HEK293 (cell line): ENCODE results near the gene PEX26.

Source experiments
- CTCF ChIA-PET: fragments of 350-600 bp; formaldehyde crosslinking; extraction: SDS; loops from one replicate; lab custom pipeline; 2021; ENCODE audit warnings: antibody characterized with exemption; lab: Yijun Ruan, JAX
- POLR2A ChIA-PET: fragments of 300-600 bp; formaldehyde crosslinking; extraction: SDS; loops from one replicate; lab custom pipeline; 2020; ENCODE audit warnings: antibody characterized with exemption, inconsistent platforms; lab: Yijun Ruan, JAX
- H3K27ac ChIP-seq: fragments of 200-500 bp; sonication (Bioruptor generic); 2 replicates; pipeline ENCODE4 v1.5.1; 2014; ENCODE audit warnings: low read depth, low read length, control low read depth, inconsistent platforms; ENCODE audit errors: extremely low read depth
- H3K36me3 ChIP-seq, 2 experiments: fragments of 200-500 bp in 1 of 2; sonication (Bioruptor generic) in 1 of 2; 1 replicate in 1 of 2; 2 replicates in 1 of 2; pipeline ENCODE4 v1.5.1; 2014 to 2017; ENCODE audit warnings: inconsistent platforms in 2 of 2, low read length in 2 of 2; ENCODE audit not compliant: control insufficient read depth in 2 of 2, insufficient read depth in 1 of 2
- H3K4me1 ChIP-seq: fragments of 200-500 bp; sonication (Bioruptor generic); 2 replicates; pipeline ENCODE4 v1.5.1; 2014; ENCODE audit warnings: mild to moderate bottlenecking, low read length, inconsistent platforms; ENCODE audit not compliant: control insufficient read depth, insufficient read depth
- H3K4me3 ChIP-seq: 2 replicates; pipeline ENCODE4 v1.5.1; 2011; ENCODE audit warnings: low read depth, mild to moderate bottlenecking, control low read depth, low read length, moderate library complexity
- H3K9me3 ChIP-seq: fragments of 200-500 bp; sonication (Bioruptor generic); 2 replicates; pipeline ENCODE4 v1.5.1; 2014; ENCODE audit warnings: low read depth, low read length, inconsistent platforms; ENCODE audit not compliant: control insufficient read depth, insufficient read depth
- BCL6B ChIP-seq: fragments of 450-650 bp; formaldehyde crosslinking; IDR thresholded peaks from 2 replicates; pipeline ENCODE4 v1.5.1; 2017; ENCODE audit warnings: missing biosample characterization, missing genetic modification characterization
- HOXC10 ChIP-seq: sonication (generic); formaldehyde crosslinking; IDR thresholded peaks from 2 replicates; pipeline ENCODE4 v1.8.1; 2023; ENCODE audit warnings: mild to moderate bottlenecking, missing genetic modification reagents
- KLF9 ChIP-seq: fragments of 450-650 bp; formaldehyde crosslinking; IDR thresholded peaks from 2 replicates; pipeline ENCODE4 v1.5.1; 2016; ENCODE audit warnings: missing biosample characterization, missing genetic modification characterization, low read depth
- PRDM10 ChIP-seq: fragments of 450-650 bp; formaldehyde crosslinking; IDR thresholded peaks from 2 replicates; pipeline ENCODE4 v1.5.1; 2016; ENCODE audit warnings: missing biosample characterization, missing genetic modification characterization
- SCRT1 ChIP-seq: fragments of 450-650 bp; formaldehyde crosslinking; IDR thresholded peaks from 2 replicates; pipeline ENCODE4 v1.5.1; 2016; ENCODE audit warnings: missing biosample characterization, missing genetic modification characterization, borderline replicate concordance
- SETDB1 ChIP-seq: IDR thresholded peaks from one replicate; pipeline ENCODE4 v1.6.1; 2017; ENCODE audit warnings: mild to moderate bottlenecking, low read length, moderate library complexity, mixed read lengths; ENCODE audit not compliant: insufficient read length
- WT1 ChIP-seq: fragments of 450-650 bp; formaldehyde crosslinking; IDR thresholded peaks from 2 replicates; pipeline ENCODE4 v1.5.1; 2016; ENCODE audit warnings: missing biosample characterization, missing genetic modification characterization
- ZFHX2 ChIP-seq: fragments of 450-650 bp; formaldehyde crosslinking; conservative IDR thresholded peaks from 2 replicates; pipeline ENCODE4 v1.5.1; 2016; ENCODE audit warnings: missing biosample characterization, missing genetic modification characterization
- ZFP69B ChIP-seq: fragments of 450-650 bp; formaldehyde crosslinking; IDR thresholded peaks from 2 replicates; pipeline ENCODE4 v1.5.1; 2016; ENCODE audit warnings: missing biosample characterization, missing genetic modification characterization
- ZNF132 ChIP-seq: fragments of 450-650 bp; formaldehyde crosslinking; IDR thresholded peaks from 2 replicates; pipeline ENCODE4 v1.5.1; 2017; ENCODE audit warnings: missing biosample characterization, missing genetic modification characterization, borderline replicate concordance
- ZNF133 ChIP-seq: fragments of 450-650 bp; formaldehyde crosslinking; IDR thresholded peaks from 2 replicates; pipeline ENCODE4 v1.5.1; 2016; ENCODE audit warnings: missing biosample characterization, missing genetic modification characterization
- ZNF169 ChIP-seq: fragments of 450-650 bp; formaldehyde crosslinking; IDR thresholded peaks from 2 replicates; pipeline ENCODE4 v1.5.1; 2016; ENCODE audit warnings: missing biosample characterization, missing genetic modification characterization
- ZNF184 ChIP-seq: fragments of 450-650 bp; IDR thresholded peaks from 2 replicates; pipeline ENCODE4 v1.5.1; 2018; ENCODE audit warnings: missing biosample characterization, mild to moderate bottlenecking, missing genetic modification characterization
- ZNF19 ChIP-seq: fragments of 450-650 bp; formaldehyde crosslinking; IDR thresholded peaks from 2 replicates; pipeline ENCODE4; 2016; ENCODE audit warnings: missing biosample characterization, missing genetic modification characterization, low read depth
- ZNF202 ChIP-seq: fragments of 450-650 bp; formaldehyde crosslinking; IDR thresholded peaks from 2 replicates; pipeline ENCODE4 v1.5.1; 2016; ENCODE audit warnings: missing biosample characterization, missing genetic modification characterization, borderline replicate concordance
- ZNF221 ChIP-seq: fragments of 450-650 bp; formaldehyde crosslinking; IDR thresholded peaks from 2 replicates; pipeline ENCODE4 v1.5.1; 2017; ENCODE audit warnings: missing biosample characterization, missing genetic modification characterization, borderline replicate concordance
- ZNF302 ChIP-seq: fragments of 450-650 bp; formaldehyde crosslinking; IDR thresholded peaks from 2 replicates; pipeline ENCODE4 v1.5.1; 2016; ENCODE audit warnings: missing biosample characterization, missing genetic modification characterization, low read depth
- ZNF324 ChIP-seq: fragments of 450-650 bp; formaldehyde crosslinking; IDR thresholded peaks from 2 replicates; pipeline ENCODE4 v1.5.1; 2016; ENCODE audit warnings: missing biosample characterization, missing genetic modification characterization
- ZNF37A ChIP-seq: fragments of 450-650 bp; IDR thresholded peaks from 2 replicates; pipeline ENCODE4 v1.5.1; 2018; ENCODE audit warnings: missing biosample characterization, missing genetic modification characterization
- ZNF449 ChIP-seq: fragments of 450-650 bp; formaldehyde crosslinking; IDR thresholded peaks from 2 replicates; pipeline ENCODE4 v1.5.1; 2017; ENCODE audit warnings: missing biosample characterization, mild to moderate bottlenecking, missing genetic modification characterization, moderate library complexity
- ZNF501 ChIP-seq: fragments of 450-650 bp; formaldehyde crosslinking; IDR thresholded peaks from 2 replicates; pipeline ENCODE4 v1.5.1; 2016; ENCODE audit warnings: missing biosample characterization, missing genetic modification characterization
- ZNF510 ChIP-seq: fragments of 450-650 bp; formaldehyde crosslinking; IDR thresholded peaks from 2 replicates; pipeline ENCODE4 v1.5.1; 2018; ENCODE audit warnings: mild to moderate bottlenecking, missing genetic modification characterization, missing biosample characterization; ENCODE audit not compliant: insufficient replicate concordance
- ZNF585B ChIP-seq: fragments of 450-650 bp; formaldehyde crosslinking; IDR thresholded peaks from 2 replicates; pipeline ENCODE4 v1.5.1; 2016; ENCODE audit warnings: missing biosample characterization, missing genetic modification characterization
- ZNF621 ChIP-seq: fragments of 450-650 bp; formaldehyde crosslinking; IDR thresholded peaks from 2 replicates; pipeline ENCODE4 v1.5.1; 2017; ENCODE audit warnings: missing biosample characterization, missing genetic modification characterization
- ZNF629 ChIP-seq: fragments of 450-650 bp; formaldehyde crosslinking; IDR thresholded peaks from 2 replicates; pipeline ENCODE4 v1.5.1; 2017; ENCODE audit warnings: missing biosample characterization, missing genetic modification characterization
- ZNF664 ChIP-seq: fragments of 450-650 bp; formaldehyde crosslinking; IDR thresholded peaks from 2 replicates; pipeline ENCODE4 v1.5.1; 2016; ENCODE audit warnings: missing biosample characterization, missing genetic modification characterization
- ZSCAN23 ChIP-seq: fragments of 450-650 bp; formaldehyde crosslinking; IDR thresholded peaks from 2 replicates; pipeline ENCODE4 v1.5.1; 2016; ENCODE audit warnings: missing biosample characterization, missing genetic modification characterization
- ZXDB ChIP-seq: fragments of 450-650 bp; formaldehyde crosslinking; IDR thresholded peaks from 2 replicates; pipeline ENCODE4 v1.5.1; 2016; ENCODE audit warnings: missing biosample characterization, missing genetic modification characterization
- TF ChIP-seq, protein P1 (sequence below): fragments of 450-650 bp; formaldehyde crosslinking; IDR thresholded peaks from 2 replicates; pipeline ENCODE4 v1.5.1; 2016; ENCODE audit warnings: missing biosample characterization, missing genetic modification characterization
- TF ChIP-seq, protein P2 (sequence below): sonication (generic); formaldehyde crosslinking; IDR thresholded peaks from 2 replicates; pipeline ENCODE4 v1.8.1; 2022; ENCODE audit warnings: mild to moderate bottlenecking, moderate library complexity, missing genetic modification reagents
- TF ChIP-seq, protein P3 (sequence below): fragments of 450-650 bp; formaldehyde crosslinking; IDR thresholded peaks from 2 replicates; pipeline ENCODE4 v1.5.1; 2016; ENCODE audit warnings: missing biosample characterization, missing genetic modification characterization

PEX26 gene

DNA sequence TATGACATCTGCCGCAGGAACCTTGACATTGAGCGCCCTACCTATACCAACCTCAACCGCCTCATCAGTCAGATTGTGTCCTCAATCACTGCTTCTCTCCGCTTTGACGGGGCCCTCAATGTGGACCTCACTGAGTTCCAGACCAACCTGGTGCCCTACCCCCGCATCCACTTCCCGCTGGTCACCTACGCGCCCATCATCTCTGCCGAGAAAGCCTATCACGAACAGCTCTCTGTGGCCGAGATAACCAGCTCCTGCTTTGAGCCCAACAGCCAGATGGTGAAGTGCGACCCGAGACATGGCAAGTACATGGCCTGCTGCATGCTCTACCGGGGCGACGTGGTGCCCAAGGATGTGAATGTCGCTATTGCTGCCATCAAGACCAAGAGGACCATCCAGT, 48.8 kb downstream of the PEX26 start (continued):
- TF ChIP-seq ZNF449 (tag by site-specific recombination) (no peak), HOXC10 (CRISPR knock-in tag) (no peak), SETDB1 (no peak), ZNF621 (tag by site-specific recombination) (no peak), ZNF629 (no peak), ZSCAN23 (tag by site-specific recombination) (no peak), ZNF302 (tag by site-specific recombination) (no peak), ZNF132 (no peak), ZNF202 (tag by site-specific recombination) (no peak), ZFP69B (no peak), KLF9 (tag by site-specific recombination) (no peak), ZNF184 (tag by site-specific recombination) (no peak), ZXDB (tag by site-specific recombination) (no peak), ZNF169 (tag by site-specific recombination) (no peak)
- TF ChIP-seq, protein P1, sequence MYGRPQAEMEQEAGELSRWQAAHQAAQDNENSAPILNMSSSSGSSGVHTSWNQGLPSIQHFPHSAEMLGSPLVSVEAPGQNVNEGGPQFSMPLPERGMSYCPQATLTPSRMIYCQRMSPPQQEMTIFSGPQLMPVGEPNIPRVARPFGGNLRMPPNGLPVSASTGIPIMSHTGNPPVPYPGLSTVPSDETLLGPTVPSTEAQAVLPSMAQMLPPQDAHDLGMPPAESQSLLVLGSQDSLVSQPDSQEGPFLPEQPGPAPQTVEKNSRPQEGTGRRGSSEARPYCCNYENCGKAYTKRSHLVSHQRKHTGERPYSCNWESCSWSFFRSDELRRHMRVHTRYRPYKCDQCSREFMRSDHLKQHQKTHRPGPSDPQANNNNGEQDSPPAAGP (tag by site-specific recombination): no peak
- TF ChIP-seq, protein P2, sequence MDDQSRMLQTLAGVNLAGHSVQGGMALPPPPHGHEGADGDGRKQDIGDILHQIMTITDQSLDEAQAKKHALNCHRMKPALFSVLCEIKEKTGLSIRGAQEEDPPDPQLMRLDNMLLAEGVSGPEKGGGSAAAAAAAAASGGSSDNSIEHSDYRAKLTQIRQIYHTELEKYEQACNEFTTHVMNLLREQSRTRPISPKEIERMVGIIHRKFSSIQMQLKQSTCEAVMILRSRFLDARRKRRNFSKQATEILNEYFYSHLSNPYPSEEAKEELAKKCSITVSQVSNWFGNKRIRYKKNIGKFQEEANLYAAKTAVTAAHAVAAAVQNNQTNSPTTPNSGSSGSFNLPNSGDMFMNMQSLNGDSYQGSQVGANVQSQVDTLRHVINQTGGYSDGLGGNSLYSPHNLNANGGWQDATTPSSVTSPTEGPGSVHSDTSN (CRISPR knock-in tag): no peak

DNA sequence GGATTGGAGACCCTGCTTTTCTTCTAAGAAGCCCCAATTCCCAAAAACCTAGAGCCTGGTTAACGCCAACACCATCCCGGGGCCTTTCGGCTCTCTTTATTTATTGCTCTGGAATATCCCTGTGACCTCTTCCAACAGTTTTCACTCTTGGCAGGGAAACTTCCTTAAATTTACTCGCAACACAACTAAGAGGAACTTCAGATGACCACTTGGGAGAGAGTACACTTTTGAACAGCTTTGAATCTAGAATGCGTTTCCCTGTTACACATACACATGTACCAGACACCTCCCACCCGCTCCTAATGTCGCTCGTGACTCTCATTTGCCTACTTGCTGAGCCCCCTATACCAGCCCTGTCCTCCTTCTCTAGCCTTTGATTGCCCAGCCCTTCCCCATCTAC, 52.2 kb downstream of the PEX26 start:
- peaks cover 0 to 28% of the 10 kb centered on the region in 2 experiments; a peak in 1 of 3 replicates for H3K36me3 ChIP-seq
- H3K4me1 ChIP-seq: no peaks in the 10 kb centered on the region
- ChIA-PET POLR2A (no interaction called here), CTCF (interaction anchor here (1.8 kb wide), 1 partner anchor 27 kb away, joined by 6 read pairs; no protein-coding TSS in a partner anchor)
- H3K4me3 ChIP-seq: no peak overlapping the region
- H3K27ac ChIP-seq: no peak overlapping the region
- H3K9me3 ChIP-seq: no peaks in the 10 kb centered on the region
- no peak for TF ChIP-seq ZNF37A (tag by site-specific recombination)
- TF ChIP-seq ZNF324 (tag by site-specific recombination): no peak
- no peak for TF ChIP-seq ZNF510
- TF ChIP-seq BCL6B: no peak
- TF ChIP-seq ZNF664 (tag by site-specific recombination): no peak
- no peak for TF ChIP-seq ZFHX2 (tag by site-specific recombination)
- TF ChIP-seq ZNF133 (tag by site-specific recombination): no peak
- TF ChIP-seq, protein P3, sequence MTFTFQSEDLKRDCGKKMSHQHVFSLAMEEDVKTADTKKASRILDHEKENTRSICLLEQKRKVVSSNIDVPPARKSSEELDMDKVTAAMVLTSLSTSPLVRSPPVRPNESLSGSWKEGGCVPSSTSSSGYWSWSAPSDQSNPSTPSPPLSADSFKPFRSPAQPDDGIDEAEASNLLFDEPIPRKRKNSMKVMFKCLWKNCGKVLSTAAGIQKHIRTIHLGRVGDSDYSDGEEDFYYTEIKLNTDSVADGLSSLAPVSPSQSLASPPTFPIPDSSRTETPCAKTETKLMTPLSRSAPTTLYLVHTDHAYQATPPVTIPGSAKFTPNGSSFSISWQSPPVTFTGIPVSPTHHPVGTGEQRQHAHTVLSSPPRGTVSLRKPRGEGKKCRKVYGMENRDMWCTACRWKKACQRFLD (tag by site-specific recombination): no peak
- no peak for TF ChIP-seq ZNF585B
- no peak for TF ChIP-seq ZNF19
- TF ChIP-seq ZNF501 (tag by site-specific recombination): no peak
- TF ChIP-seq WT1 (tag by site-specific recombination): no peak
- TF ChIP-seq PRDM10: no peak
- no peak for TF ChIP-seq SCRT1 (tag by site-specific recombination)
- no peak for TF ChIP-seq ZNF221 (tag by site-specific recombination)
- TF ChIP-seq, all 188 proteins: peak for 0
